Trophoblast cell (in vitro differentiated cells and primary cell): ENCODE results near the gene TXNDC12.

Experiments used
- DNase-seq, 2 donors: peaks; one replicate each; pipeline ENCODE4 v3.0.0-alpha.2; 2016
- H2AFZ ChIP-seq: 2 replicates; pipeline ENCODE4 v1.6.1; 2013; ENCODE audit warnings: low read length, moderate library complexity, mild to moderate bottlenecking; ENCODE audit not compliant: insufficient read depth, poor library complexity
- H2AK5ac ChIP-seq: 2 replicates; pipeline ENCODE4 v1.6.1; 2013; ENCODE audit warnings: mild to moderate bottlenecking, low read length
- H2BK120ac ChIP-seq: 2 replicates; pipeline ENCODE4 v1.6.1; 2013; ENCODE audit warnings: low read length, mild to moderate bottlenecking, moderate library complexity; ENCODE audit not compliant: insufficient read depth, poor library complexity
- H2BK12ac ChIP-seq: 2 replicates; pipeline ENCODE4 v1.6.1; 2013; ENCODE audit warnings: mild to moderate bottlenecking, low read length, moderate library complexity
- H2BK5ac ChIP-seq: 2 replicates; pipeline ENCODE4 v1.6.1; 2013; ENCODE audit warnings: low read length, low read depth, moderate library complexity, mild to moderate bottlenecking; ENCODE audit not compliant: poor library complexity
- H3K14ac ChIP-seq: 2 replicates; pipeline ENCODE4 v1.6.1; 2013; ENCODE audit warnings: mild to moderate bottlenecking, low read length
- H3K18ac ChIP-seq: 2 replicates; pipeline ENCODE4 v1.6.1; 2013; ENCODE audit warnings: mild to moderate bottlenecking, low read length
- H3K23ac ChIP-seq: 2 replicates; pipeline ENCODE4 v1.6.1; 2013; ENCODE audit warnings: low read length
- H3K27ac ChIP-seq: 2 replicates; pipeline ENCODE4 v1.5.1; 2013; ENCODE audit warnings: low read depth, mild to moderate bottlenecking, inconsistent platforms, low read length, moderate library complexity
- H3K27me3 ChIP-seq: 2 replicates; pipeline ENCODE4 v1.6.1; 2013; ENCODE audit warnings: inconsistent platforms, mild to moderate bottlenecking, low read length, moderate library complexity; ENCODE audit not compliant: insufficient read depth
- H3K36me3 ChIP-seq, 2 experiments: 1 replicate in 1 of 2; 2 replicates in 1 of 2; pipeline ENCODE4 v1.6.1; 2013; ENCODE audit warnings: low read length in 2 of 2, mild to moderate bottlenecking in 2 of 2, moderate library complexity in 1 of 2; ENCODE audit not compliant: insufficient read depth in 2 of 2, control insufficient read depth in 1 of 2
- H3K4ac ChIP-seq: 2 replicates; pipeline ENCODE4 v1.6.1; 2013; ENCODE audit warnings: low read depth, mild to moderate bottlenecking, low read length, moderate library complexity
- H3K4me1 ChIP-seq, 2 experiments: 1 replicate in 1 of 2; 2 replicates in 1 of 2; pipeline ENCODE4 v1.6.1; 2013; ENCODE audit warnings: low read length in 2 of 2, mild to moderate bottlenecking in 2 of 2, moderate library complexity in 1 of 2; ENCODE audit not compliant: insufficient read depth in 2 of 2, control insufficient read depth in 1 of 2
- H3K4me2 ChIP-seq: 2 replicates; pipeline ENCODE4 v1.6.1; 2013; ENCODE audit warnings: inconsistent platforms, mild to moderate bottlenecking, low read length, moderate library complexity
- H3K4me3 ChIP-seq: 2 replicates; pipeline ENCODE4 v1.5.1; 2013; ENCODE audit warnings: mild to moderate bottlenecking, low read depth, low read length, inconsistent platforms
- H3K79me1 ChIP-seq: one replicate; pipeline ENCODE4 v1.6.1; 2013; ENCODE audit warnings: low read length
- H3K79me2 ChIP-seq: 2 replicates; pipeline ENCODE4 v1.6.1; 2013; ENCODE audit warnings: low read length, mild to moderate bottlenecking; ENCODE audit not compliant: control insufficient read depth, insufficient read depth, poor library complexity
- H3K9ac ChIP-seq: 2 replicates; pipeline ENCODE4 v1.6.1; 2013; ENCODE audit warnings: mild to moderate bottlenecking, low read length
- H3K9me3 ChIP-seq: 2 replicates; pipeline ENCODE4 v1.6.1; 2013; ENCODE audit warnings: low read depth, mild to moderate bottlenecking, control low read depth, inconsistent platforms, low read length; ENCODE audit not compliant: insufficient read depth
- H4K12ac ChIP-seq: 2 replicates; pipeline ENCODE4 v1.6.1; 2013; ENCODE audit warnings: low read depth, mild to moderate bottlenecking, low read length, moderate library complexity
- H4K8ac ChIP-seq: 2 replicates; pipeline ENCODE4 v1.6.1; 2013; ENCODE audit warnings: low read depth, mild to moderate bottlenecking, low read length, moderate library complexity
- H4K91ac ChIP-seq: one replicate; pipeline ENCODE4 v1.6.1; 2013; ENCODE audit warnings: low read depth, mild to moderate bottlenecking, low read length, moderate library complexity
- WGBS: extraction: QIAGEN DNeasy Blood & Tissue Kit; methylation state at CpG from one replicate; pipeline ENCODE4 v1.1.7; 2013; ENCODE audit warnings: missing lambda C conversion rate; ENCODE audit not compliant: insufficient read length, insufficient coverage; ENCODE audit errors: extremely low coverage; 5-methylcytosine and 5-hydroxymethylcytosine counted together

Gene TXNDC12

GRCh38 chr1:52056937-52057231 lies 1.9 kb upstream of the TXNDC12 start:
- peak overlapping the region; percentile 64 for H3K4me2 ChIP-seq
- no peaks in the 10 kb centered on the region for H3K27me3 ChIP-seq
- H2AFZ ChIP-seq, result no peak overlapping the region
- H3K23ac ChIP-seq, result no peak overlapping the region
- H4K91ac ChIP-seq, result peak overlapping the region; percentile 70
- H3K4me3 ChIP-seq, result peak overlapping the region; percentile 96
- H3K18ac ChIP-seq, result peak overlapping the region; percentile 91
- peak overlapping the region; percentile 59 for H4K8ac ChIP-seq
- no peak overlapping the region for H2BK120ac ChIP-seq
- peak overlapping the region; percentile 64 for H3K4ac ChIP-seq
- H3K79me1 ChIP-seq, result peaks cover 12% of the 10 kb centered on the region
- no peaks in the 10 kb centered on the region for H3K4me1 ChIP-seq
- no peak overlapping the region for H2AK5ac ChIP-seq
- WGBS, result no CpG with 5 or more reads among the region's 4 CpGs
- H3K27ac ChIP-seq, result no peak overlapping the region
- no peak overlapping the region for H2BK12ac ChIP-seq
- no peaks in the 10 kb centered on the region for H3K9me3 ChIP-seq
- H3K79me2 ChIP-seq, result peaks cover 10% of the 10 kb centered on the region
- H4K12ac ChIP-seq, result no peak overlapping the region
- H3K36me3 ChIP-seq, result peaks cover 4 to 12% of the 10 kb centered on the region in 2 experiments
- H2BK5ac ChIP-seq, result no peak overlapping the region
- peak overlapping the region; percentile 54 for H3K14ac ChIP-seq
- no peak overlapping the region for H3K9ac ChIP-seq
- DNase-seq, result no peak

- Histone ChIP-seq H2BK120ac (peak within 1 kb of the TSS; percentile 48), H3K4me2 (peak within 1 kb of the TSS; percentile 95), H3K14ac (peak within 1 kb of the TSS; percentile 85), H3K23ac (no peak within 1 kb of the TSS), H3K27me3 (no peaks in the 10 kb centered on the region), H2AFZ (peak within 1 kb of the TSS; percentile 87), H3K4me3 (peak within 1 kb of the TSS; percentile 96), H4K12ac (peak within 1 kb of the TSS; percentile 94), H3K4me1 (no peaks in the 10 kb centered on the region), H2AK5ac (peak within 1 kb of the TSS; percentile 43), H3K79me1 (peaks cover 12% of the 10 kb centered on the region), H3K27ac (peak within 1 kb of the TSS; percentile 88), H4K91ac (peak within 1 kb of the TSS; percentile 74), H3K9ac (peak within 1 kb of the TSS; percentile 57), H2BK12ac (no peak within 1 kb of the TSS), H3K9me3 (no peaks in the 10 kb centered on the region), H3K18ac (peak within 1 kb of the TSS; percentile 91), H4K8ac (peak within 1 kb of the TSS; percentile 77), H2BK5ac (peak within 1 kb of the TSS; percentile 77), H3K4ac (peak within 1 kb of the TSS; percentile 64), H3K79me2 (peaks cover 10% of the 10 kb centered on the region), H3K36me3 (peaks cover 4 to 12% of the 10 kb centered on the region in 2 experiments)
- WGBS, result no CpG with 5 or more reads among the region's 54 CpGs
- peak; percentile 93 to 94 for DNase-seq
Observed at GRCh38 chr1:52056163-52056936, 1.4 kb upstream of the TXNDC12 start, which contains the start of gene BTF3L4. TSS of gene BTF3L4 (plus strand) at chr1:52056295. CDS start at chr1:52059848, 3,553 bp downstream.

- Histone ChIP-seq H3K27me3 (no peaks in the 10 kb centered on the region), H2BK120ac (no peak overlapping the region), H2BK5ac (no peak overlapping the region), H3K4me2 (peak overlapping the region; percentile 95), H3K36me3 (peaks cover 0 to 8% of the 10 kb centered on the region in 2 experiments), H3K9me3 (no peaks in the 10 kb centered on the region), H3K79me1 (peaks cover 12% of the 10 kb centered on the region), H3K27ac (peak overlapping the region; percentile 88), H2AK5ac (no peak overlapping the region), H3K4me3 (peak overlapping the region; percentile 96), H3K23ac (no peak overlapping the region), H3K79me2 (peaks cover 10% of the 10 kb centered on the region), H4K8ac (no peak overlapping the region), H3K4ac (no peak overlapping the region), H4K91ac (no peak overlapping the region), H3K4me1 (no peaks in the 10 kb centered on the region), H2AFZ (no peak overlapping the region), H4K12ac (no peak overlapping the region), H3K18ac (no peak overlapping the region), H3K14ac (no peak overlapping the region), H3K9ac (no peak overlapping the region), H2BK12ac (no peak overlapping the region)
- no peak for DNase-seq
- WGBS, result no CpG with 5 or more reads among the region's 12 CpGs
Observed at GRCh38 chr1:52055866-52056162, 823 bp upstream of the TXNDC12 start.

DNA sequence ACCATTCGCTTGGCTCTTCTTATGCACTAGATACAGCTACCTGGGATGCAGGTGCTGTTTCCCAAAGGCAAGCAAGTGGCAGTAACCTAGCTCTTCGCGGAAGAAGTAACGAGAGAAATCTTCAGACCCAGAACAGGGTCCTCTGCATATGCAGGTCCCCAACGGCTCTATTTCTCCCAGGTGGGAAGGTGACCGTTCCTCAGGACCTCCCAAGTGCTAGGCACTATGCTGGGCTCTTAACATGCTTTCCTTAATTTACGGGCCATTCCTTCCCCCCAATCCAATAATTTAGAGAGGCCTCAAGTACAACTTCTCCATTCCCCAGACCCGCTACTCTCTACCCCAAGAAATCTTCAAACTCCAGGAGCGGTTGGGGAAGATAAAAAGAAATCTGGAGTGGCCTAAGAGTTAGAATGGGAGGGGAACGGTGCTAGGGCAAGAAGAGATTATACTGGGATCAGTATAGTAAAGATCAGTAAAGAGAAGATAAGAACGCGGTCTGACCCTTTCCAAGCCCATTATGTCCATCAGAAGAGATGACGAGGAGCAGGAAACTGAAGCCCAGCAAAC lies 410 bp downstream of the TXNDC12 start:
- H3K79me2 ChIP-seq, result peaks cover 10% of the 10 kb centered on the region
- peak overlapping the region; percentile 87 for H3K9ac ChIP-seq
- no peak overlapping the region for H2BK12ac ChIP-seq
- H3K18ac ChIP-seq, result peak overlapping the region; percentile 78
- no peaks in the 10 kb centered on the region for H3K27me3 ChIP-seq
- H3K4ac ChIP-seq, result peak overlapping the region; percentile 2
- H2AFZ ChIP-seq, result peak overlapping the region; percentile 87
- H3K4me1 ChIP-seq, result no peaks in the 10 kb centered on the region
- H4K91ac ChIP-seq, result peak overlapping the region; percentile 61
- H3K23ac ChIP-seq, result no peak overlapping the region
- peak overlapping the region; percentile 93 for H3K4me3 ChIP-seq
- H3K4me2 ChIP-seq, result peak overlapping the region; percentile 95
- peak overlapping the region; percentile 72 for H4K12ac ChIP-seq
- peak overlapping the region; percentile 78 for H3K14ac ChIP-seq
- peaks cover 0 to 3% of the 10 kb centered on the region in 2 experiments for H3K36me3 ChIP-seq
- H2AK5ac ChIP-seq, result peak overlapping the region; percentile 13
- no CpG with 5 or more reads among the region's 13 CpGs for WGBS
- peak overlapping the region; percentile 88 for H3K27ac ChIP-seq
- H2BK5ac ChIP-seq, result peak overlapping the region; percentile 33
- DNase-seq, result no peak
- H3K79me1 ChIP-seq, result peaks cover 12% of the 10 kb centered on the region
- no peaks in the 10 kb centered on the region for H3K9me3 ChIP-seq
- peak overlapping the region; percentile 91 for H4K8ac ChIP-seq
- H2BK120ac ChIP-seq, result peak overlapping the region; percentile 79
